Measurements from ENCODE around the gene FNDC3B. TPM values are rescaled to one million over a fixed set of nuclear protein-coding genes. Genes with fewer than 3 reads are reported as not detected.

FNDC3B gene
- total RNA-seq, 4 donors from 2014 or later: 23.9 to 61.9 (median 37.0) TPM

DNA sequence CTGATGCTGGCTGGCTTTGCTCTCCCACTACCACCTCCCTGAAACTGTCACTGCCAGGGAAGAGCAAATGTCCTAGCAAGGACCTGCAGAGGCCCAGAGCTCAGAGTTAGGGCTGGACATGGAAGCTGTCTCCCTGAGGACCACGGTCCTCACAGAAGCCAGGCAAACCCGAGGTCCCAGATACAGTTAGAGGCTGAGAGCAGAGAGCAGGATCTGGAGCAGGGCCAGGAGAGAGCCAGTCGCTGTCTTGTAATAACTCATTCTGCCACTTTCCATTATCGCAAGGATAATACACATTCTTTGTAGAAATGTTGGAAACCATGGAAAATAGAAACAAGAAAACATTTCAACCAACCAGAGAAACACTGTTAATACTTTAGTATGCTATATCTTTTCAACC, 398.8 kb downstream of the FNDC3B start:
- Histone ChIP-seq H3K4me3 (no peak overlapping the region), H3K27ac (no peak overlapping the region), H3K4me1 (no peaks in the 10 kb centered on the region), H3K36me3 (no peaks in the 10 kb centered on the region), H3K9me3 (no peaks in the 10 kb centered on the region), H3K27me3 (peaks cover 7% of the 10 kb centered on the region)
- 50% methylated on average over 4 of the region's 4 CpGs for WGBS
- no peak for TF ChIP-seq POLR2A (IDR thresholded peaks at IDR 0.05)
- DNase-seq (ENCODE audit: low spot score in 2 of 2): no peak

DNA sequence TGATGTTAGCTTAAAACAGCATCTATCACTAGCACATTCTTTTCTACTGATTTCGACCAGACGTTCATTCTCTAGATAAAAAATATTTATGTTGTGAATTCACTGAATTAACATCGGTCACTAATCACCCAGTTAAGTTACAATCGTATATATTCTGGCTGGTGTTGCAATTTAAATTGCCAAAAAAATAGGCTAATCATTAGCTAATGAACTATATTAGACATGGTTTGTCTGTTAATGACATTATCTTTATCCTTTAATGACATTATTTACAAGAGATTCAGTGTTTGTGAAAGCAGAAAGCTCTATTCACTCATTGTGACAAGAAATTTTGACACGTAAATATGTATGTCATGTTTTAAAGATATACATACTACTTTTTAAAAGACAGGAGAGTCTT, 402.2 kb downstream of the FNDC3B start:
- 77% methylated on average over 5 of the region's 5 CpGs for WGBS
- DNase-seq (ENCODE audit: low spot score in 2 of 2): no peak
- no peak overlapping the region for H3K27ac ChIP-seq

DNA sequence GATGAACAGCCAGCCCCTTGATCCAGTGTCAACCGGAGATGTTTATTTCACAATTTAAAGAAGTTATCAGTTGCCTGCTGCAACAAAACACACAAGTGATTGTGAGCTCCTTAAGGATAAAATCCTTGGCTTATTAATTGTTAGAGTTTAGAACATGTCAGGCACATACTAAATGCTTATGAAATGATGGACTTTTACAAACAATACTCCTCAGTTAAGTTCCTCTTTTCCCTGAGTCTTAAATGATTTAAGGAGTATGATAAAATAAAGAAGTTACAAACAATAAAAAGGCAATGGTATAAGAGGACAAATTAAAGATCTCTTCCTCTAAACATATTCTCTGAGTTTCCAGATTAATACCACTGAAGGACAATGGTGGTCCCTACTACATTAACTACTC, 403.2 kb downstream of the FNDC3B start:
- WGBS: 88% methylated on average over 1 of the region's 1 CpG
- no peak for DNase-seq (ENCODE audit: low spot score in 2 of 2)
- Histone ChIP-seq H3K27ac (no peak overlapping the region), H3K4me3 (no peak overlapping the region), H3K4me1 (no peaks in the 10 kb centered on the region), H3K9me3 (no peaks in the 10 kb centered on the region), H3K36me3 (no peaks in the 10 kb centered on the region), H3K27me3 (peaks cover 34% of the 10 kb centered on the region)
- TF ChIP-seq POLR2AphosphoS5 (IDR thresholded peaks at IDR 0.05) (no peak), POLR2A (IDR thresholded peaks at IDR 0.05) (no peak), EP300 (IDR thresholded peaks at IDR 0.05) (no peak)

More for the DNA sequence above, 402.2 kb downstream of the FNDC3B start:
- H3K4me1 ChIP-seq: no peaks in the 10 kb centered on the region
- no peaks in the 10 kb centered on the region for H3K9me3 ChIP-seq
- H3K27me3 ChIP-seq: peaks cover 24% of the 10 kb centered on the region
- no peaks in the 10 kb centered on the region for H3K36me3 ChIP-seq
- no peak for TF ChIP-seq POLR2A (IDR thresholded peaks at IDR 0.05)
- TF ChIP-seq, protein P1, sequence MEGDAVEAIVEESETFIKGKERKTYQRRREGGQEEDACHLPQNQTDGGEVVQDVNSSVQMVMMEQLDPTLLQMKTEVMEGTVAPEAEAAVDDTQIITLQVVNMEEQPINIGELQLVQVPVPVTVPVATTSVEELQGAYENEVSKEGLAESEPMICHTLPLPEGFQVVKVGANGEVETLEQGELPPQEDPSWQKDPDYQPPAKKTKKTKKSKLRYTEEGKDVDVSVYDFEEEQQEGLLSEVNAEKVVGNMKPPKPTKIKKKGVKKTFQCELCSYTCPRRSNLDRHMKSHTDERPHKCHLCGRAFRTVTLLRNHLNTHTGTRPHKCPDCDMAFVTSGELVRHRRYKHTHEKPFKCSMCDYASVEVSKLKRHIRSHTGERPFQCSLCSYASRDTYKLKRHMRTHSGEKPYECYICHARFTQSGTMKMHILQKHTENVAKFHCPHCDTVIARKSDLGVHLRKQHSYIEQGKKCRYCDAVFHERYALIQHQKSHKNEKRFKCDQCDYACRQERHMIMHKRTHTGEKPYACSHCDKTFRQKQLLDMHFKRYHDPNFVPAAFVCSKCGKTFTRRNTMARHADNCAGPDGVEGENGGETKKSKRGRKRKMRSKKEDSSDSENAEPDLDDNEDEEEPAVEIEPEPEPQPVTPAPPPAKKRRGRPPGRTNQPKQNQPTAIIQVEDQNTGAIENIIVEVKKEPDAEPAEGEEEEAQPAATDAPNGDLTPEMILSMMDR (IDR thresholded peaks at IDR 0.05): no peak
- TF ChIP-seq EP300 (IDR thresholded peaks at IDR 0.05): no peak
- TF ChIP-seq POLR2AphosphoS5 (IDR thresholded peaks at IDR 0.05): no peak
- H3K4me3 ChIP-seq: no peak overlapping the region

DNA sequence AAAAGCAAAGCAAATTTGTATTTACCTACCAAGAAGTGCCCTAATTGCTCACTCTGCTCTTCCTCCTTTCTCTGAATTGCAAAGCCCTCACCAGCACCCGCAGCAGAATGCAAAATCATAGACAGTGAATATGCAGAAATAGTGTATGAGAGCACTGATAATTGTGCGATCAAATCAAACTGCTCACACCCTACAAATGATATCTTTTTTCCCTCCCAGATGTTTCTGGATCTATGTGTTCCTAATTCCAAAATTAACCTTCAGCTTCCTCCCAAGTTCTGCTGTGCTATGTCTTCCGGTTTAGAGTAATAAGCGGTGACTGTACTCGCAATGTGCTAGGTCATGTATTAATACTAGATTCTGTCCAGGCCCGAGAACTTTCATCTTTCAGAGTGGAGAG, 405.4 kb downstream of the FNDC3B start:
- no peak for TF ChIP-seq POLR2A (IDR thresholded peaks at IDR 0.05)
- TF ChIP-seq EP300 (IDR thresholded peaks at IDR 0.05): no peak
- TF ChIP-seq POLR2AphosphoS5 (IDR thresholded peaks at IDR 0.05): no peak
- TF ChIP-seq, protein P1 (IDR thresholded peaks at IDR 0.05): no peak
- H3K4me3 ChIP-seq: no peak overlapping the region
- WGBS: 90% methylated on average over 6 of the region's 6 CpGs
- peaks cover 56% of the 10 kb centered on the region for H3K27me3 ChIP-seq
- DNase-seq (ENCODE audit: low spot score in 2 of 2): no peak
- H3K27ac ChIP-seq: no peak overlapping the region
- H3K9me3 ChIP-seq: no peaks in the 10 kb centered on the region
- peaks cover 21% of the 10 kb centered on the region for H3K4me1 ChIP-seq
- no peaks in the 10 kb centered on the region for H3K36me3 ChIP-seq

DNA sequence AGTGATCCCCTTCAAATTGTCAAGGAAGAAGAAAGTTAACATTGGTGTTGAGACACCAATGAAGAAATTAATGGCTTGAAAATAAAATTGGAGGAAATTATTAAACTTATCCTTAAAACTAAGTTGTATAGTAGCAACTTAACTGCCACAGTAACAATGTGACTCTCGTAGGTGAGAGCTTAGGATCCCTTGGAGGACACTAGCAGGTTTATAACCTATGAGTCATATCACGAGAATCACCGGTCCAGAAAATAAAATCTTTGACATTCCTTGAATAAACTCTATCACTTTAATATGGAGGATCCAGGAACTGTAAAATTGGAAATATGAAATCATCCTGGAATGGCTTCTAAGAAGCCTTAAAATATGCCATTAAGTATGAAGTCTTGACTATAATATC, 406.8 kb downstream of the FNDC3B start:
- no peak overlapping the region for H3K4me3 ChIP-seq
- peaks cover 24% of the 10 kb centered on the region for H3K4me1 ChIP-seq
- H3K9me3 ChIP-seq: no peaks in the 10 kb centered on the region
- H3K27me3 ChIP-seq: peaks cover 60% of the 10 kb centered on the region
- DNase-seq (ENCODE audit: low spot score in 2 of 2): no peak
- TF ChIP-seq POLR2AphosphoS5 (IDR thresholded peaks at IDR 0.05) (no peak), POLR2A (IDR thresholded peaks at IDR 0.05) (no peak), EP300 (IDR thresholded peaks at IDR 0.05) (no peak)
- TF ChIP-seq, protein P1 (IDR thresholded peaks at IDR 0.05): no peak
- H3K27ac ChIP-seq: no peak overlapping the region
- H3K36me3 ChIP-seq: no peaks in the 10 kb centered on the region
- 89% methylated on average over 3 of the region's 3 CpGs for WGBS

DNA sequence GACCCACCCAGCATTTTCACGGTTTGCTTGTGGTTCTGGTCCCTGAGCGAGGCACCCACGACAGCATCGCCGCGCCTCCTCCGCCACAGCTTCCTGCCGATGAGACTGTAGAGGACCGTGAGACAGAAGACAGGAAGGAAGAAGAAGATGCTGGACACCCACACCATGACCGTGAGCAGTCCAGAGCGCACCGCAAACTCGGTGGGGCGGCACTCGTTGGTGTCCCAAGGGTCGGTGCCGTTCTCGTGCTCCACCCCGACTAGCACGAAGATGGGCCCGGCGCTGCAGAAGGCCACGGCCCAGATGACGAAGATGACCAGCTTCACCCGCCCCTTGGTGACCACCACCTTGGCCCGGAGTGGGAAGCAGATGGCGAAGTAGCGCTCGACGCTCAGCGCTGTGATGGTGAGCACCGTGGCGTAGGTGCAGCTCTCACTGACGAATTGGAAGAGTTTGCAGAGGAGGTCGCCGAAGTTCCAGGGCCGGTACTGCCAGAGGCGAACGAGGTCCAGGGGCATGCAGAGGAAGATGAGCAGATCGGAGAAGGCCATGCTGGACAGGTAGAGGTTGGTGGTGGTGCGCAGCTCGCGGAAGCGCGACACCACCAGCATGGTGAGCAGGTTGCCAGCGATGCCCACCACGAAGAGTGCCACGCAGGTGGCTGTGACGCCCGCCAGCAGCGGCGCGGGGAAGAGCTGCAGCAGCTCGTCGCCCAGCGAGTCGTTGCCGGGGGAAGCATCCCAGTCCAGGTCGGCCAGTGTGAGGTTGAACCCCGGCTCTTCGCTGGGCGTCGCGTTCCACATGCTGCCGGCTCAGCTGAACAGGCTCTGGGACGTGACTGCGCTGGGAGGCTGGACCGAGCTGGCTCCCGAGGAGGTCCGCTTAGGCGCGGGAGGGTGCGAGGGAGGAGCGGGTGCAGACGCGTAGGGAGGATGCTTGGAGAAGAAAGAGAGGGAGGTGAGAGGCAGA, 408.5 kb downstream of the FNDC3B start, which contains the start of gene GHSR:
TSS of gene GHSR (minus strand) at position 846 of the 969 bp plus-strand sequence. CDS start at position 803, 43 bp downstream.
- Histone ChIP-seq H3K36me3 (no peaks in the 10 kb centered on the region), H3K27ac (no peak within 1 kb of the TSS), H3K9me3 (no peaks in the 10 kb centered on the region), H3K4me1 (peaks cover 24% of the 10 kb centered on the region), H3K27me3 (peaks cover 62% of the 10 kb centered on the region), H3K4me3 (no peak within 1 kb of the TSS)
- no peak for DNase-seq (ENCODE audit: low spot score in 2 of 2)
- WGBS: 12% methylated on average over 55 of the region's 76 CpGs
- no peak for TF ChIP-seq EP300 (IDR thresholded peaks at IDR 0.05)
- TF ChIP-seq, protein P1 (IDR thresholded peaks at IDR 0.05): no peak
- TF ChIP-seq POLR2A (IDR thresholded peaks at IDR 0.05): no peak
- TF ChIP-seq POLR2AphosphoS5 (IDR thresholded peaks at IDR 0.05): no peak

All from suprapubic skin (tissue), 4 donors.